GM06990 (cell line): Measurements from ENCODE around the gene CLASP2.
A peak's percentile ranks its signal among the peaks of the same experiment; 100 is the strongest.

Source experiments
- DNase-seq: peaks from one replicate; pipeline ENCODE4 v3.0.0-alpha.2; 2011; ENCODE audit not compliant: insufficient read length; ENCODE audit errors: extremely low read depth
- H3K27me3 ChIP-seq: replicated peaks from 2 replicates; pipeline ENCODE4 v1.6.0; 2011; ENCODE audit warnings: low read length; ENCODE audit not compliant: control insufficient read depth, insufficient read depth
- H3K36me3 ChIP-seq: 2 replicates; pipeline ENCODE4 v1.5.1; 2011; ENCODE audit warnings: low read length; ENCODE audit not compliant: control insufficient read depth, insufficient read depth
- H3K4me3 ChIP-seq: replicated peaks from 2 replicates; pipeline ENCODE4 v1.5.1; 2011; ENCODE audit warnings: low read depth, mild to moderate bottlenecking, control low read depth, low read length
- CTCF ChIP-seq: IDR thresholded peaks from 2 replicates; pipeline ENCODE4 v1.5.1; 2011; ENCODE audit warnings: low read length, control low read depth, mild to moderate bottlenecking, inconsistent platforms; ENCODE audit not compliant: insufficient read depth, poor library complexity, severe bottlenecking

The CLASP2 gene

GRCh38 chr3:33749546-33750210 lies 31.6 kb upstream of the CLASP2 start:
- Histone ChIP-seq H3K27me3 (no peaks in the 10 kb centered on the region), H3K4me3 (no peak overlapping the region), H3K36me3 (no peaks in the 10 kb centered on the region)
- no peak for TF ChIP-seq CTCF
- DNase-seq = no peak

- no peak for TF ChIP-seq CTCF
- Histone ChIP-seq H3K27me3 (no peaks in the 10 kb centered on the region), H3K36me3 (no peaks in the 10 kb centered on the region), H3K4me3 (no peak overlapping the region)
- DNase-seq = no peak
These were observed 28.5 kb upstream of the CLASP2 start for GRCh38 chr3:33746416-33747116.

- no peaks in the 10 kb centered on the region for H3K36me3 ChIP-seq
- TF ChIP-seq CTCF = no peak
- H3K27me3 ChIP-seq = no peaks in the 10 kb centered on the region
- DNase-seq = no peak
- H3K4me3 ChIP-seq = no peak overlapping the region
These were observed 19.1 kb upstream of the CLASP2 start for GRCh38 chr3:33737146-33737545.

GRCh38 chr3:33732394-33732793 lies 14.3 kb upstream of the CLASP2 start:
- H3K27me3 ChIP-seq = no peaks in the 10 kb centered on the region
- H3K36me3 ChIP-seq = no peaks in the 10 kb centered on the region
- H3K4me3 ChIP-seq = no peak overlapping the region
- DNase-seq = no peak
- TF ChIP-seq CTCF = peak; percentile 17

- H3K27me3 ChIP-seq = no peaks in the 10 kb centered on the region
- H3K4me3 ChIP-seq = no peak overlapping the region
- no peak for DNase-seq
- no peaks in the 10 kb centered on the region for H3K36me3 ChIP-seq
- TF ChIP-seq CTCF = no peak
These were observed 11.9 kb upstream of the CLASP2 start for GRCh38 chr3:33729993-33730392.

- Histone ChIP-seq H3K4me3 (no peak overlapping the region), H3K36me3 (no peaks in the 10 kb centered on the region), H3K27me3 (no peaks in the 10 kb centered on the region)
- no peak for DNase-seq
- TF ChIP-seq CTCF = no peak
These were observed 6.2 kb upstream of the CLASP2 start for GRCh38 chr3:33724256-33724655.
